Transverse colon (tissue), 4 donors: Measurements from ENCODE around the gene GRIK4.

Source experiments
- CTCF ChIP-seq, 5 experiments: fragments of 200-600 bp in 3 of 5; fragments of 450-650 bp in 2 of 5; sonication (generic) in 3 of 5; IDR thresholded peaks; 1 replicate in 2 of 5; 2 replicates in 3 of 5; pipeline ENCODE4 v1.5.1; 2016 to 2017; ENCODE audit warnings: antibody characterized with exemption in 5 of 5, inconsistent platforms in 3 of 5, mild to moderate bottlenecking in 2 of 5, moderate library complexity in 1 of 5
- POLR2A ChIP-seq: fragments of 450-650 bp; IDR thresholded peaks from one replicate; pipeline ENCODE4 v1.6.1; 2016; ENCODE audit warnings: antibody characterized with exemption, mild to moderate bottlenecking, moderate library complexity
- POLR2AphosphoS5 ChIP-seq, 3 donors: sonication (generic); formaldehyde crosslinking; IDR thresholded peaks; one replicate each; pipeline ENCODE4 v1.6.1; 2016; ENCODE audit warnings: antibody characterized with exemption in 3 of 3

GRCh38 chr11:120894202-120894985 is 382.8 kb downstream of the GRIK4 start:
- TF ChIP-seq CTCF (IDR thresholded peaks at IDR 0.05) (no peak), POLR2A (no peak), POLR2AphosphoS5 (IDR thresholded peaks at IDR 0.05) (no peak)
